GM23248 (cell line): ENCODE data around the gene MALSU1. TPM values are rescaled to one million over a fixed set of nuclear protein-coding genes. Genes with fewer than 3 reads are reported as not detected.

Experiments used
- DNase-seq: peaks from one replicate; pipeline ENCODE4 v3.0.0-alpha.2; 2015
- H2AFZ ChIP-seq: fragments of 200-600 bp; sonication (generic); 2 replicates; pipeline ENCODE4 v1.6.1; 2016; ENCODE audit warnings: antibody characterized with exemption
- H3F3A ChIP-seq: fragments of 200-600 bp; sonication (generic); 2 replicates; pipeline ENCODE4 v1.6.1; 2016; ENCODE audit warnings: mild to moderate bottlenecking, antibody characterized with exemption, mixed run types; ENCODE audit not compliant: insufficient read depth
- H3K27ac ChIP-seq: fragments of 200-600 bp; sonication (generic); 2 replicates; pipeline ENCODE4 v1.5.1; 2016; ENCODE audit warnings: mild to moderate bottlenecking
- H3K27me3 ChIP-seq: fragments of 200-600 bp; sonication (generic); replicated peaks from 2 replicates; pipeline ENCODE4 v1.6.1; 2016; ENCODE audit warnings: mild to moderate bottlenecking; ENCODE audit not compliant: insufficient read depth
- H3K36me3 ChIP-seq: fragments of 200-600 bp; sonication (generic); 2 replicates; pipeline ENCODE4 v1.6.1; 2016; ENCODE audit warnings: low read depth, mild to moderate bottlenecking
- H3K4me1 ChIP-seq: fragments of 200-600 bp; sonication (generic); 2 replicates; pipeline ENCODE4 v1.6.1; 2016; ENCODE audit warnings: mild to moderate bottlenecking; ENCODE audit not compliant: insufficient read depth
- H3K4me2 ChIP-seq: fragments of 200-600 bp; sonication (generic); one replicate; pipeline ENCODE4 v1.6.1; 2016; ENCODE audit warnings: mild to moderate bottlenecking; ENCODE audit not compliant: unreplicated experiment
- H3K4me3 ChIP-seq: fragments of 200-600 bp; sonication (generic); 2 replicates; pipeline ENCODE4 v1.5.1; 2016; ENCODE audit warnings: mild to moderate bottlenecking
- H3K79me2 ChIP-seq: fragments of 200-600 bp; sonication (generic); 2 replicates; pipeline ENCODE4 v1.6.1; 2016; ENCODE audit warnings: mild to moderate bottlenecking; ENCODE audit not compliant: insufficient read depth
- H3K9ac ChIP-seq: fragments of 200-600 bp; sonication (generic); 2 replicates; pipeline ENCODE4 v1.6.1; 2016; ENCODE audit warnings: mild to moderate bottlenecking
- H3K9me2 ChIP-seq: fragments of 200-600 bp; sonication (generic); 2 replicates; pipeline ENCODE4 v1.6.1; 2016; ENCODE audit warnings: mixed run types, mild to moderate bottlenecking, moderate library complexity; ENCODE audit not compliant: insufficient read depth
- H3K9me3 ChIP-seq: fragments of 200-600 bp; sonication (generic); one replicate; pipeline ENCODE4 v1.6.1; 2017; ENCODE audit warnings: low read depth
- H4K20me1 ChIP-seq: fragments of 200-600 bp; sonication (generic); 2 replicates; pipeline ENCODE4 v1.6.0; 2016; ENCODE audit not compliant: insufficient read depth
- EZH2 ChIP-seq: fragments of 200-600 bp; sonication (generic); IDR thresholded peaks from 2 replicates; pipeline ENCODE4 v1.6.1; 2018; ENCODE audit warnings: antibody characterized with exemption, mild to moderate bottlenecking; ENCODE audit not compliant: insufficient read depth, poor library complexity, severe bottlenecking
- EZH2phosphoT487 ChIP-seq: fragments of 200-600 bp; sonication (generic); IDR thresholded peaks from 2 replicates; pipeline ENCODE4 v1.6.1; 2018; ENCODE audit warnings: antibody characterized with exemption, moderate library complexity, mild to moderate bottlenecking, low read depth; ENCODE audit not compliant: insufficient read depth
- WGBS, 2 experiments: methylation state at CpG; one replicate each; pipeline ENCODE4 v1.1.6; 2015 to 2017; ENCODE audit warnings: low lambda C conversion rate in 2 of 2, low coverage in 1 of 2; ENCODE audit errors: missing lambda C conversion rate in 2 of 2; 5-methylcytosine and 5-hydroxymethylcytosine counted together
- in situ Hi-C: fragments of 300-500 bp; cut with MboI; formaldehyde crosslinking; loops from 2 replicates; pipeline ENCODE4 v1.15.0; 2020
- polyA plus RNA-seq: library from polyadenylated mRNA; unstranded; fragments of >200 nt; fragmentation: Nextera tagmentation; extraction: Ambion mirVana; gene quantifications from 2 replicates; pipeline ENCODE4 v1.2.1, GENCODE V29; 2016
- total RNA-seq: library from RNA; depleted of rRNA; stranded (reverse); fragments of >200 nt; shearing (Covaris generic); gene quantifications from 2 replicates; pipeline ENCODE4 v1.2.3, GENCODE V29; 2014; rRNA removed

MALSU1 gene
- total and polyA plus RNA-seq, 2 experiments from 2014 or later = 66.0 to 136 TPM

- no peak for DNase-seq
- peaks cover 20% of the 10 kb centered on the region for H3K79me2 ChIP-seq
- H3K4me1 ChIP-seq = peaks cover 19% of the 10 kb centered on the region
- 0 out of 2 replicates have a peak, but pooled peaks cover 5% of the 10 kb centered on the region for H4K20me1 ChIP-seq
- 81 to 93% methylated on average over 3 of the region's 3 CpGs for WGBS, 2 experiments
- no peaks in the 10 kb centered on the region for H3K9me2 ChIP-seq
- TF ChIP-seq EZH2phosphoT487 (no peak), EZH2 (no peak)
- no peak overlapping the region for H2AFZ ChIP-seq
- H3F3A ChIP-seq = peaks cover 24% of the 10 kb centered on the region; the same call in 1 of the 2 replicates
- peak overlapping the region; percentile 13; the same call in 1 of the 2 replicates for H3K27ac ChIP-seq
- no peak overlapping the region for H3K9ac ChIP-seq
- no peaks in the 10 kb centered on the region for H3K9me3 ChIP-seq
- H3K4me2 ChIP-seq = no peak overlapping the region
- no peaks in the 10 kb centered on the region for H3K27me3 ChIP-seq
- H3K4me3 ChIP-seq = no peak overlapping the region
- in situ Hi-C loops = no loop called here
- peaks cover 5% of the 10 kb centered on the region; the same call in 1 of the 2 replicates for H3K36me3 ChIP-seq
Measured at GRCh38 chr7:23356168-23356567, 57.0 kb downstream of the MALSU1 start.

- no peaks in the 10 kb centered on the region for H3K27me3 ChIP-seq
- H4K20me1 ChIP-seq = 0 out of 2 replicates have a peak, but pooled peaks cover 5% of the 10 kb centered on the region
- H3K4me2 ChIP-seq = peak overlapping the region; percentile 29
- no peaks in the 10 kb centered on the region for H3K9me3 ChIP-seq
- no peak overlapping the region for H3K9ac ChIP-seq
- H2AFZ ChIP-seq = no peak overlapping the region
- peak overlapping the region; percentile 13; the same call in 1 of the 2 replicates for H3K27ac ChIP-seq
- H3K79me2 ChIP-seq = peaks cover 18% of the 10 kb centered on the region
- 13% methylated on average over 3 of the region's 3 CpGs for WGBS, 2 experiments
- peaks cover 5% of the 10 kb centered on the region; the same call in 1 of the 2 replicates for H3K36me3 ChIP-seq
- in situ Hi-C loops = no loop called here
- peaks cover 19% of the 10 kb centered on the region for H3K4me1 ChIP-seq
- no peaks in the 10 kb centered on the region for H3K9me2 ChIP-seq
- peak; percentile 73 for DNase-seq
- TF ChIP-seq EZH2phosphoT487 (0 out of 2 replicates have a peak, but pooled peaks have one; percentile 40), EZH2 (no peak)
- H3F3A ChIP-seq = peaks cover 24% of the 10 kb centered on the region; the same call in 1 of the 2 replicates
- H3K4me3 ChIP-seq = no peak overlapping the region
Measured at GRCh38 chr7:23356726-23357125, 57.6 kb downstream of the MALSU1 start.

- Histone ChIP-seq H3K4me3 (0 out of 2 replicates have a peak overlapping the region, but pooled peaks have one; percentile 3), H3K9me3 (no peaks in the 10 kb centered on the region), H3K9ac (no peak overlapping the region), H3K79me2 (peaks cover 14% of the 10 kb centered on the region), H2AFZ (no peak overlapping the region), H3K27me3 (no peaks in the 10 kb centered on the region), H4K20me1 (0 out of 2 replicates have a peak, but pooled peaks cover 5% of the 10 kb centered on the region), H3K4me1 (peaks cover 19% of the 10 kb centered on the region), H3K36me3 (peaks cover 5% of the 10 kb centered on the region; the same call in 1 of the 2 replicates), H3K9me2 (no peaks in the 10 kb centered on the region), H3K4me2 (peak overlapping the region; percentile 29), H3K27ac (0 out of 2 replicates have a peak overlapping the region, but pooled peaks have one; percentile 0), H3F3A (peaks cover 24% of the 10 kb centered on the region; the same call in 1 of the 2 replicates)
- 16 to 19% methylated on average over 6 of the region's 6 CpGs for WGBS, 2 experiments
- TF ChIP-seq EZH2 (no peak), EZH2phosphoT487 (no peak)
- in situ Hi-C loops = no loop called here
- DNase-seq = peak; percentile 59
Measured at GRCh38 chr7:23357190-23358093, 58.3 kb downstream of the MALSU1 start.

GRCh38 chr7:23358152-23358674, 59.1 kb downstream of the MALSU1 start:
- Histone ChIP-seq H3K27ac (no peak overlapping the region), H3K79me2 (peaks cover 14% of the 10 kb centered on the region)
- in situ Hi-C loops = no loop called here

More at GRCh38 chr7:23358152-23358674, 59.1 kb downstream of the MALSU1 start:
- Histone ChIP-seq H3F3A (peaks cover 24% of the 10 kb centered on the region; the same call in 1 of the 2 replicates), H3K9ac (no peak overlapping the region), H4K20me1 (0 out of 2 replicates have a peak, but pooled peaks cover 5% of the 10 kb centered on the region), H3K27me3 (no peaks in the 10 kb centered on the region), H3K4me1 (peaks cover 19% of the 10 kb centered on the region), H3K4me3 (no peak overlapping the region), H3K36me3 (peaks cover 5% of the 10 kb centered on the region; the same call in 1 of the 2 replicates), H3K9me2 (no peaks in the 10 kb centered on the region), H3K9me3 (no peaks in the 10 kb centered on the region), H3K4me2 (no peak overlapping the region), H2AFZ (no peak overlapping the region)
- no peak for TF ChIP-seq EZH2phosphoT487
- no peak for TF ChIP-seq EZH2
- no peak for DNase-seq
- WGBS, 2 experiments = 95 to 100% methylated on average over 2 of the region's 2 CpGs

Other genes starting within 250 kb of the MALSU1 start
- gene KLHL7, start 193.6 kb upstream of the MALSU1 start, total RNA-seq = 34.9 and 57.7 TPM in 2 replicates
- 33.9 and 39.6 TPM in 2 replicates for gene KLHL7, start 193.6 kb upstream of the MALSU1 start, polyA plus RNA-seq
- 34.2 and 61.3 TPM in 2 replicates for gene NUP42, start 117.3 kb upstream of the MALSU1 start, total RNA-seq
- 27.1 and 28.5 TPM in 2 replicates for gene NUP42, start 117.3 kb upstream of the MALSU1 start, polyA plus RNA-seq
- 38.2 and 48.8 TPM in 2 replicates for gene GPNMB, start 52.6 kb upstream of the MALSU1 start, total RNA-seq
- gene GPNMB, start 52.6 kb upstream of the MALSU1 start, polyA plus RNA-seq = 42.5 and 43.2 TPM in 2 replicates
- gene IGF2BP3, start 171.2 kb downstream of the MALSU1 start, total RNA-seq = 13.7 and 18.2 TPM in 2 replicates
- gene IGF2BP3, start 171.2 kb downstream of the MALSU1 start, polyA plus RNA-seq = 7.0 and 7.6 TPM in 2 replicates
- gene TRA2A, start 232.6 kb downstream of the MALSU1 start, total RNA-seq = 14.7 and 26.2 TPM in 2 replicates
- 77.5 and 87.9 TPM in 2 replicates for gene TRA2A, start 232.6 kb downstream of the MALSU1 start, polyA plus RNA-seq